ENCODE data around the gene WDR82.

DNA sequence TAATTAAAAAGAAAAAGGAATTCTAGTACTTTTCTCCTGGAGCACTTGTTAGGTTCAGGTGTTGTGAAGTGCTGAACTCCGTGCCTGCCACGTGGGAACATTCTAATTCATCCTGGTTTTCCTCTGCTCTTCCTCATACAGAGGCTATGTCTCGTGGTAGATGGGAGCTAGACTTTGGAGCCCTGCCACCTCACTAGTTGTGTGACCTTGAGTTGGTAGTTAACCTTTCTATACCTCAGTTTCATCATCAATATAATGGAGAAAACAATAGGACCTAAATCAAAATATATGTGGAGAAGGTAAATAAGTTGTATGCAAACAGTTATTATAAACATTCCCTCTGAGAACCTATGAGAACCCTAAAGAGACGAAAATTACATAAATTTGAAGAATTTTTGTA, 69.9 kb downstream of the WDR82 start:
- TF ChIP-seq, protein P1, sequence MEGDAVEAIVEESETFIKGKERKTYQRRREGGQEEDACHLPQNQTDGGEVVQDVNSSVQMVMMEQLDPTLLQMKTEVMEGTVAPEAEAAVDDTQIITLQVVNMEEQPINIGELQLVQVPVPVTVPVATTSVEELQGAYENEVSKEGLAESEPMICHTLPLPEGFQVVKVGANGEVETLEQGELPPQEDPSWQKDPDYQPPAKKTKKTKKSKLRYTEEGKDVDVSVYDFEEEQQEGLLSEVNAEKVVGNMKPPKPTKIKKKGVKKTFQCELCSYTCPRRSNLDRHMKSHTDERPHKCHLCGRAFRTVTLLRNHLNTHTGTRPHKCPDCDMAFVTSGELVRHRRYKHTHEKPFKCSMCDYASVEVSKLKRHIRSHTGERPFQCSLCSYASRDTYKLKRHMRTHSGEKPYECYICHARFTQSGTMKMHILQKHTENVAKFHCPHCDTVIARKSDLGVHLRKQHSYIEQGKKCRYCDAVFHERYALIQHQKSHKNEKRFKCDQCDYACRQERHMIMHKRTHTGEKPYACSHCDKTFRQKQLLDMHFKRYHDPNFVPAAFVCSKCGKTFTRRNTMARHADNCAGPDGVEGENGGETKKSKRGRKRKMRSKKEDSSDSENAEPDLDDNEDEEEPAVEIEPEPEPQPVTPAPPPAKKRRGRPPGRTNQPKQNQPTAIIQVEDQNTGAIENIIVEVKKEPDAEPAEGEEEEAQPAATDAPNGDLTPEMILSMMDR (conservative IDR thresholded peaks at IDR 0.05 in 1 of 2, IDR thresholded peaks at IDR 0.05 in 1 of 2; ENCODE audit: extremely low read depth in 1 of 2, insufficient read depth in 1 of 2, low read depth in 1 of 2, low read length in 2 of 2) = no peak
- TF ChIP-seq EZH2 (IDR thresholded peaks at IDR 0.05; ENCODE audit: borderline replicate concordance, low read length) = no peak

Data from mammary epithelial cell (primary cell).